ENCODE data around the gene DRC7.

Gene DRC7

GRCh38 chr16:57747496-57747895 is 52.9 kb downstream of the DRC7 start:
- Histone ChIP-seq H3K27me3 (ENCODE audit: control insufficient read depth, insufficient read depth, low read length) (no peaks in the 10 kb centered on the region), H3K4me2 (ENCODE audit: low read length) (no peak overlapping the region), H3K9ac (no peak overlapping the region), H3K36me3 (ENCODE audit: control insufficient read depth, insufficient read depth, low read length) (no peaks in the 10 kb centered on the region), H3K27ac (no peak overlapping the region), H3K4me3 (ENCODE audit: low read depth, low read length) (no peak overlapping the region), H3K4me1 (no peaks in the 10 kb centered on the region), H3K9me3 (ENCODE audit: control insufficient read depth, low read length) (no peaks in the 10 kb centered on the region), H3K79me2 (no peaks in the 10 kb centered on the region), H2AFZ (no peak overlapping the region)
- no peak for TF ChIP-seq CTCF (IDR thresholded peaks at IDR 0.05)

GRCh38 chr16:57747996-57748395 is 53.4 kb downstream of the DRC7 start:
- Histone ChIP-seq H3K4me1 (no peaks in the 10 kb centered on the region), H3K4me3 (ENCODE audit: low read depth, low read length) (no peak overlapping the region), H3K79me2 (no peaks in the 10 kb centered on the region), H3K27me3 (ENCODE audit: control insufficient read depth, insufficient read depth, low read length) (no peaks in the 10 kb centered on the region), H3K9ac (no peak overlapping the region), H2AFZ (no peak overlapping the region), H3K4me2 (ENCODE audit: low read length) (no peak overlapping the region), H3K36me3 (ENCODE audit: control insufficient read depth, insufficient read depth, low read length) (no peaks in the 10 kb centered on the region), H3K27ac (no peak overlapping the region), H3K9me3 (ENCODE audit: control insufficient read depth, low read length) (no peaks in the 10 kb centered on the region)
- no peak for TF ChIP-seq CTCF (IDR thresholded peaks at IDR 0.05)

GRCh38 chr16:57748596-57748995 is 54.0 kb downstream of the DRC7 start:
- Histone ChIP-seq H3K9ac (no peak overlapping the region), H3K36me3 (ENCODE audit: control insufficient read depth, insufficient read depth, low read length) (no peaks in the 10 kb centered on the region), H3K4me1 (no peaks in the 10 kb centered on the region), H3K27me3 (ENCODE audit: control insufficient read depth, insufficient read depth, low read length) (no peaks in the 10 kb centered on the region), H3K4me2 (ENCODE audit: low read length) (no peak overlapping the region), H3K79me2 (no peaks in the 10 kb centered on the region), H3K27ac (no peak overlapping the region), H3K9me3 (ENCODE audit: control insufficient read depth, low read length) (no peaks in the 10 kb centered on the region), H2AFZ (no peak overlapping the region), H3K4me3 (ENCODE audit: low read depth, low read length) (no peak overlapping the region)
- TF ChIP-seq CTCF (IDR thresholded peaks at IDR 0.05), result no peak

- TF ChIP-seq CTCF (IDR thresholded peaks at IDR 0.05), result no peak
- Histone ChIP-seq H3K79me2 (no peaks in the 10 kb centered on the region), H3K9ac (no peak overlapping the region), H3K27ac (no peak overlapping the region), H2AFZ (no peak overlapping the region), H3K4me3 (ENCODE audit: low read depth, low read length) (no peak overlapping the region), H3K9me3 (ENCODE audit: control insufficient read depth, low read length) (no peaks in the 10 kb centered on the region), H3K4me2 (ENCODE audit: low read length) (no peak overlapping the region), H3K4me1 (no peaks in the 10 kb centered on the region), H3K36me3 (ENCODE audit: control insufficient read depth, insufficient read depth, low read length) (no peaks in the 10 kb centered on the region), H3K27me3 (ENCODE audit: control insufficient read depth, insufficient read depth, low read length) (no peaks in the 10 kb centered on the region)
Measured at GRCh38 chr16:57749101-57749692, 54.6 kb downstream of the DRC7 start.

- Histone ChIP-seq H3K4me2 (ENCODE audit: low read length) (no peak overlapping the region), H3K9ac (no peak overlapping the region), H3K27me3 (ENCODE audit: control insufficient read depth, insufficient read depth, low read length) (no peaks in the 10 kb centered on the region), H3K4me3 (ENCODE audit: low read depth, low read length) (no peak overlapping the region), H3K4me1 (no peaks in the 10 kb centered on the region), H2AFZ (no peak overlapping the region), H3K79me2 (no peaks in the 10 kb centered on the region), H3K36me3 (ENCODE audit: control insufficient read depth, insufficient read depth, low read length) (no peaks in the 10 kb centered on the region), H3K27ac (no peak overlapping the region), H3K9me3 (ENCODE audit: control insufficient read depth, low read length) (no peaks in the 10 kb centered on the region)
- no peak for TF ChIP-seq CTCF (IDR thresholded peaks at IDR 0.05)
Measured at GRCh38 chr16:57749856-57750452, 55.3 kb downstream of the DRC7 start.

Measured in parathyroid adenoma (tissue), 2 donors.